K562 (cell line): ENCODE results near the gene CNMD. TPM values are rescaled to one million over a fixed set of nuclear protein-coding genes. Genes with fewer than 3 reads are reported as not detected.
A peak's percentile ranks its signal among the peaks of the same experiment; 100 is the strongest.
"Not testable (repeated sequence)": the region's sequence is repeated elsewhere in the genome, so short reads cannot be mapped to it uniquely, and the experiment has no call there.

ENCODE experiments used
- ATAC-seq: fragments of 200-7000 bp; cut with Tn5 transposase; 3 replicates; pipeline ENCODE4 v1.9.1; 2020; ENCODE audit warnings: moderate library complexity
- BruUV-seq: library from RNA; stranded (reverse); fragments of 400-500 nt; replicated peaks from 2 replicates; lab custom pipeline; 2021; lab: Mats Ljungman, UMichigan
- CTCF ChIA-PET: fragments of 300-600 bp; formaldehyde crosslinking; extraction: SDS; loops from one replicate; lab custom pipeline; 2021; ENCODE audit warnings: low intra/inter-chr PET ratio; lab: Yijun Ruan, JAX
- POLR2A ChIA-PET: fragments of 300-600, 350-650 bp; sonication (Branson Sonifier 250); formaldehyde crosslinking; extraction: SDS; loops from one replicate; lab custom pipeline; 2021; ENCODE audit warnings: antibody characterized with exemption, inconsistent platforms; lab: Yijun Ruan, JAX
- DNase-seq, 4 experiments: peaks; one replicate each; pipeline versions ENCODE4 v3.0.0 to v3.0.0-alpha.2; 2011 to 2018; ENCODE audit warnings: low spot score in 3 of 4, mixed read lengths in 3 of 4; ENCODE audit errors: extremely low read depth in 1 of 4
- FAIRE-seq: peaks from 2 replicates; lab custom pipeline; 2011; peaks lifted over from hg19 to GRCh38; lab: Jason Lieb, UNC
- H2AFZ ChIP-seq: 2 replicates; pipeline ENCODE4 v1.6.0; 2011; ENCODE audit warnings: low read depth, low read length, control low read depth, inconsistent platforms
- H3K27ac ChIP-seq: fragments of 200-600 bp; 3 replicates; pipeline ENCODE4 v1.8.0; 2011; ENCODE audit warnings: low read depth, mild to moderate bottlenecking, control low read depth, inconsistent platforms, low read length, moderate library complexity, mixed read lengths; ENCODE audit errors: extremely low read depth
- H3K27me3 ChIP-seq, 2 experiments: fragments of 300-600 bp in 1 of 2; 2 replicates in 1 of 2; 3 replicates in 1 of 2; pipeline versions ENCODE4 v1.6.0 to v1.8.0; 2011; ENCODE audit warnings: inconsistent platforms in 2 of 2, low read length in 2 of 2, mild to moderate bottlenecking in 1 of 2, mixed read lengths in 1 of 2, moderate library complexity in 1 of 2; ENCODE audit not compliant: control insufficient read depth in 2 of 2, insufficient read depth in 2 of 2
- H3K36me3 ChIP-seq: fragments of 300-600 bp; 3 replicates; pipeline ENCODE4 v1.8.0; 2011; ENCODE audit warnings: mild to moderate bottlenecking, low read length, inconsistent platforms; ENCODE audit not compliant: control insufficient read depth, insufficient read depth
- H3K4me1 ChIP-seq, 2 experiments: fragments of 200-600 bp in 1 of 2; replicated peaks in 1 of 2; 2 replicates in 1 of 2; 3 replicates in 1 of 2; pipeline versions ENCODE4 v1.5.1 to v1.8.0; 2011; ENCODE audit warnings: inconsistent platforms in 2 of 2, low read length in 2 of 2, mild to moderate bottlenecking in 1 of 2, mixed read lengths in 1 of 2, moderate library complexity in 1 of 2; ENCODE audit not compliant: control insufficient read depth in 2 of 2, insufficient read depth in 2 of 2
- H3K4me2 ChIP-seq: 2 replicates; pipeline ENCODE4 v1.6.1; 2011; ENCODE audit warnings: low read length, control low read depth, inconsistent platforms, mixed read lengths; ENCODE audit not compliant: insufficient read depth
- H3K4me3 ChIP-seq: fragments of 200-600 bp; sonication (generic), shearing (Covaris generic); 2 replicates; pipeline ENCODE4 v1.5.1; 2016; ENCODE audit warnings: control low read depth, inconsistent platforms
- H3K79me2 ChIP-seq: fragments of 200-600 bp; 3 replicates; pipeline ENCODE4 v1.8.0; 2011; ENCODE audit warnings: low read length, inconsistent platforms; ENCODE audit not compliant: control insufficient read depth, insufficient read depth
- H3K9ac ChIP-seq, 2 experiments: 2 replicates each; pipeline versions ENCODE4 v1.6.0 to v1.6.1; 2011; ENCODE audit warnings: low read depth in 2 of 2, low read length in 2 of 2, control low read depth in 1 of 2, inconsistent platforms in 1 of 2, mild to moderate bottlenecking in 1 of 2, mixed read lengths in 1 of 2; ENCODE audit not compliant: insufficient read depth in 1 of 2
- H3K9me1 ChIP-seq: one replicate; pipeline ENCODE4 v1.6.0; 2011; ENCODE audit warnings: inconsistent platforms, mild to moderate bottlenecking, low read length, moderate library complexity; ENCODE audit not compliant: control insufficient read depth, insufficient read depth
- H3K9me3 ChIP-seq: replicated peaks from 2 replicates; pipeline ENCODE4 v1.5.1; 2011; ENCODE audit warnings: low read depth, low read length, inconsistent platforms; ENCODE audit not compliant: control insufficient read depth, insufficient read depth
- H4K20me1 ChIP-seq: replicated peaks from 2 replicates; pipeline ENCODE4 v1.6.1; 2011; ENCODE audit warnings: low read length, inconsistent platforms, mixed read lengths; ENCODE audit not compliant: control insufficient read depth, insufficient read depth
- ARID1B ChIP-seq: fragments of 450-650 bp; IDR thresholded peaks from 2 replicates; pipeline ENCODE4 v1.6.1; 2016; ENCODE audit warnings: antibody characterized with exemption, mild to moderate bottlenecking, inconsistent platforms
- BCOR ChIP-seq: fragments of 450-650 bp; IDR thresholded peaks from 2 replicates; pipeline ENCODE4 v1.6.1; 2016
- ETV6 ChIP-seq, 3 experiments: fragments of 150-350 bp in 1 of 3; sonication (generic) in 1 of 3; formaldehyde crosslinking in 1 of 3; IDR thresholded peaks; 2 replicates each; pipeline versions ENCODE4 v1.6.1 to v1.8.0; 2014 to 2022; ENCODE audit warnings: borderline replicate concordance in 2 of 3, low read depth in 2 of 3, antibody characterized with exemption in 1 of 3, low read length in 1 of 3, mild to moderate bottlenecking in 1 of 3, missing genetic modification reagents in 1 of 3
- HNRNPLL ChIP-seq: fragments of 200-400 bp; formaldehyde crosslinking; IDR thresholded peaks from 2 replicates; pipeline ENCODE4 v1.6.1; 2017; ENCODE audit warnings: low read length, low read depth, mild to moderate bottlenecking; ENCODE audit not compliant: poor library complexity, severe bottlenecking
- MECOM ChIP-seq: fragments of 250-450 bp; sonication (Bioruptor Pico); IDR thresholded peaks from 2 replicates; pipeline ENCODE4 v1.8.0; 2022; ENCODE audit warnings: inconsistent platforms
- MEIS2 ChIP-seq: fragments of 450-650 bp; IDR thresholded peaks from 2 replicates; pipeline ENCODE4 v1.6.1; 2014; ENCODE audit warnings: mild to moderate bottlenecking; ENCODE audit not compliant: partially characterized antibody
- OTX1 ChIP-seq: fragments of 450-650 bp; formaldehyde crosslinking; IDR thresholded peaks from 2 replicates; pipeline ENCODE4 v1.4.0; 2022; ENCODE audit warnings: mild to moderate bottlenecking
- SMARCB1 ChIP-seq: IDR thresholded peaks from 2 replicates; pipeline ENCODE4 v1.6.1; 2011; ENCODE audit warnings: improper control_type of control experiment, low read depth; ENCODE audit not compliant: insufficient read length
- SREBF2 ChIP-seq: sonication (generic); formaldehyde crosslinking; IDR thresholded peaks from 2 replicates; pipeline ENCODE4 v1.4.0; 2020; ENCODE audit warnings: mild to moderate bottlenecking, missing genetic modification reagents
- TEAD4 ChIP-seq, 2 experiments: sonication (generic) in 1 of 2; formaldehyde crosslinking in 1 of 2; IDR thresholded peaks; 2 replicates each; pipeline versions ENCODE4 v1.6.1 to v1.8.0; 2012 to 2022; ENCODE audit warnings: borderline replicate concordance in 1 of 2, inconsistent platforms in 1 of 2, low read length in 1 of 2, mild to moderate bottlenecking in 1 of 2, missing genetic modification reagents in 1 of 2
- ZNF561 ChIP-seq: fragments of 450-650 bp; formaldehyde crosslinking; conservative IDR thresholded peaks from 2 replicates; pipeline ENCODE4 v1.4.0; 2020; ENCODE audit warnings: mild to moderate bottlenecking, moderate library complexity
- WGBS: fragments of 100-300 bp; shearing (Covaris generic); methylation state at CpG from one replicate; pipeline ENCODE4 v1.1.6; 2016; ENCODE audit warnings: low coverage, mixed read lengths; ENCODE audit not compliant: insufficient coverage; ENCODE audit errors: missing lambda C conversion rate; 5-methylcytosine and 5-hydroxymethylcytosine counted together
- in situ Hi-C: fragments of 300-500 bp; cut with MboI; formaldehyde crosslinking; loops from 4 replicates; pipeline ENCODE4 v1.15.0; 2018; ENCODE audit warnings: inconsistent platforms, mixed read lengths
- intact Hi-C: fragments of 100-400 bp; cut with micrococcal nuclease; formaldehyde crosslinking; loops from 2 replicates; pipeline ENCODE4 v1.14.2; 2022
- polyA plus RNA-seq, 8 experiments: library from polyadenylated mRNA; depleted of rRNA in 4 of 8; stranded (reverse) in 5 of 8; unstranded in 3 of 8; fragments of >200 nt; fragmentation: Nextera tagmentation in 2 of 8; fragmentation: Illumina TruSeq in 1 of 8; extraction: Ambion mirVana in 2 of 8; extraction: Trizol in 1 of 8; gene quantifications; 2 replicates each; pipeline versions ENCODE4 v1.2.1 to v1.2.3, GENCODE V29; 2011 to 2014; ENCODE audit warnings: inconsistent platforms in 1 of 8, missing spikeins in 1 of 8
- total RNA-seq, 7 experiments: library from RNA; depleted of rRNA in 6 of 7; stranded (reverse); fragments of >200 nt in 6 of 7; fragmentation: Illumina TruSeq in 2 of 7; extraction: Trizol in 2 of 7; gene quantifications; 2 replicates each; pipeline versions ENCODE4 v1.2.1 to v1.2.3, GENCODE V29; 2011 to 2021; ENCODE audit warnings: low replicate concordance in 1 of 7
- TF ChIP-seq, protein P1 (sequence below): IDR thresholded peaks from 2 replicates; pipeline ENCODE4 v1.6.1; 2012; ENCODE audit warnings: low read depth, low read length, improper control_type of control experiment, borderline replicate concordance
- TF ChIP-seq, protein P2 (sequence below), 2 experiments: fragments of 450-650 bp in 1 of 2; sonication (generic) in 1 of 2; formaldehyde crosslinking; conservative IDR thresholded peaks; 2 replicates each; pipeline versions ENCODE4 v1.4.0 to v1.8.1; 2020 to 2022; ENCODE audit warnings: mild to moderate bottlenecking in 1 of 2, missing genetic modification reagents in 1 of 2

CNMD gene
- total and polyA plus RNA-seq, 9 of the 15 experiments (the other 6 are each of a cell fraction or from before 2014, with no cell fraction given), result not detected

DNA sequence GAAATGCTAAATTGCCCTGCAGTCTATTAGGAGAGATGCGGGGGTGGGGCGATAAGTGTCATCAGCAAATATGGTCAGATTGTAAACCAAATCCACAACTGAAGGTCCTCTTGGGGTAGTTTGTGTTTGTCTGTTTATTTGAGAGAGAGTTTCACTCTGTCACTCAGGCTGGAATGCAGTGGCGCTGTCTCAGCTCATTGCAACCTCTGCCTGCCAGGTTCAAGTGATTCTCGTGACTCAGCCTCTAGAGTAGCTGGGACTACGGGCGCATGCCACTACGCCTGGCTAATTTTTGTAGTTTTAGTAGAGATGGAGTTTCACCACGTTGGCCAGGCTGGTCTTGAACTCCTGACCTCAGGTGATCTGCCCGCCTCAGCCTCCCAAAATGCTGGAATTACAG, 53.8 kb downstream of the CNMD start:
- DNase-seq, H3K9ac ChIP-seq, intact Hi-C loops, CTCF ChIA-PET, H3K4me3 ChIP-seq, ATAC-seq, H3K4me1 ChIP-seq, H3K27ac ChIP-seq, H3K27me3 ChIP-seq, H4K20me1 ChIP-seq, H3K4me2 ChIP-seq, BruUV-seq, H3K79me2 ChIP-seq, in situ Hi-C loops, H3K9me1 ChIP-seq, H3K9me3 ChIP-seq, FAIRE-seq, H2AFZ ChIP-seq: not testable (repeated sequence)
- peaks cover 51% of the 10 kb centered on the region; the same call in 1 of the 3 replicates for H3K36me3 ChIP-seq
- WGBS, result 100% methylated on average over 5 of the region's 9 CpGs
- POLR2A ChIA-PET, result interaction anchor here (1.4 kb wide), 1 partner anchor 33 kb away, joined by 3 read pairs; the partner anchor contains the start of gene SUGT1

DNA sequence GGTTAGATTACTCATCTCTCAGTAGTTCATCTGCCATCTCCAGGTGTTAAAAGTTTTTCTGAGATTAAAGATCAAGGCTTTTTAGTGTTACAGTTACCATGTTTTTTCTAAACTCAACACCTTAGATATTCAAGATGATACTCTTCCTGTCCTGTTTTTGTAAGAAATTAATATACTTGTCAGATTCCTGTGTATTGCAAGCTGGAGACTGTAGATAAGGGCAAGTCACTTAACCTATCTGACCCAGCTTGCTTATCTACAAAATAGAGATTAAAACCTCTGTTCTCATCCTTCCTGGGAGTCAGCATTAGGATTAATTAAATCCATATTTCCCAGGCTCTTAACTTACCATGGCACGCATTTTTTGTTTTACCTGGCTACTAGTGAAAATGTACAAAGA, 61.8 kb downstream of the CNMD start:
- Histone ChIP-seq H3K79me2 (peaks cover 4% of the 10 kb centered on the region; the same call in 1 of the 3 replicates), H2AFZ (no peak overlapping the region), H3K9ac (no peak overlapping the region), H3K36me3 (peaks cover 65% of the 10 kb centered on the region), H3K27ac (no peak overlapping the region), H3K4me3 (no peak overlapping the region), H3K27me3 (no peaks in the 10 kb centered on the region), H4K20me1 (no peaks in the 10 kb centered on the region), H3K9me3 (no peaks in the 10 kb centered on the region), H3K4me2 (no peak overlapping the region), H3K4me1 (no peaks in the 10 kb centered on the region; a peak in 1 of 5 replicates), H3K9me1 (no peaks in the 10 kb centered on the region)
- POLR2A ChIA-PET, result interaction anchor here (1.4 kb wide), 1 partner anchor 10 kb away, joined by 3 read pairs; no protein-coding TSS in a partner anchor
- DNase-seq (peak in 1 of 4 experiments; percentile 4), FAIRE-seq (no peak), ATAC-seq (no peak)
- in situ Hi-C loops (no loop called here), intact Hi-C loops (no loop called here)
- CTCF ChIA-PET, result no interaction called here
- WGBS, result 100% methylated on average over 1 of the region's 1 CpG
- no TSS peak for BruUV-seq
- TF ChIP-seq ARID1B, result 0 out of 2 replicates have a peak, but pooled peaks have one; percentile 20
- no peak for TF ChIP-seq SREBF2 (CRISPR knock-in tag)
- no peak for TF ChIP-seq SMARCB1
- TF ChIP-seq HNRNPLL, result no peak
- no peak for TF ChIP-seq ZNF561
- TF ChIP-seq, protein P1, sequence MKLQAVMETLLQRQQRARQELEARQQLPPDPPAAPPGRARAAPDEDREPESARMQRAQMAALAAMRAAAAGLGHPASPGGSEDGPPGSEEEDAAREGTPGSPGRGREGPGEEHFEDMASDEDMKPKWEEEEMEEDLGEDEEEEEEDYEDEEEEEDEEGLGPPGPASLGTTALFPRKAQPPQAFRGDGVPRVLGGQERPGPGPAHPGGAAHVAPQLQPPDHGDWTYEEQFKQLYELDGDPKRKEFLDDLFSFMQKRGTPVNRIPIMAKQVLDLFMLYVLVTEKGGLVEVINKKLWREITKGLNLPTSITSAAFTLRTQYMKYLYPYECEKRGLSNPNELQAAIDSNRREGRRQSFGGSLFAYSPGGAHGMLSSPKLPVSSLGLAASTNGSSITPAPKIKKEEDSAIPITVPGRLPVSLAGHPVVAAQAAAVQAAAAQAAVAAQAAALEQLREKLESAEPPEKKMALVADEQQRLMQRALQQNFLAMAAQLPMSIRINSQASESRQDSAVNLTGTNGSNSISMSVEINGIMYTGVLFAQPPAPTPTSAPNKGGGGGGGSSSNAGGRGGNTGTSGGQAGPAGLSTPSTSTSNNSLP, result no peak
- TF ChIP-seq MEIS2, result peak; percentile 10
- TF ChIP-seq TEAD4 (IDR thresholded peaks at IDR 0.05; ENCODE audit: low read length), result peak; percentile 34; the same call in 1 of the 2 replicates
- TF ChIP-seq TEAD4 (CRISPR knock-in tag; IDR thresholded peaks at IDR 0.05; ENCODE audit: borderline replicate concordance), result no peak
- no peak for TF ChIP-seq ETV6 (IDR thresholded peaks at IDR 0.05; ENCODE audit: borderline replicate concordance in 1 of 2, low read depth in 2 of 2, low read length in 1 of 2)
- no peak for TF ChIP-seq ETV6 (CRISPR knock-in tag; IDR thresholded peaks at IDR 0.05; ENCODE audit: borderline replicate concordance)
- TF ChIP-seq, protein P2, sequence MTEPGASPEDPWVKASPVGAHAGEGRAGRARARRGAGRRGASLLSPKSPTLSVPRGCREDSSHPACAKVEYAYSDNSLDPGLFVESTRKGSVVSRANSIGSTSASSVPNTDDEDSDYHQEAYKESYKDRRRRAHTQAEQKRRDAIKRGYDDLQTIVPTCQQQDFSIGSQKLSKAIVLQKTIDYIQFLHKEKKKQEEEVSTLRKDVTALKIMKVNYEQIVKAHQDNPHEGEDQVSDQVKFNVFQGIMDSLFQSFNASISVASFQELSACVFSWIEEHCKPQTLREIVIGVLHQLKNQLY (CRISPR knock-in tag; conservative IDR thresholded peaks at IDR 0.05), result no peak
- TF ChIP-seq OTX1 (CRISPR knock-in tag), result no peak
- TF ChIP-seq MECOM, result no peak
- TF ChIP-seq BCOR, result no peak
